ENCODE measurements around the gene FCGR3B.
A peak's percentile ranks its signal among the peaks of the same experiment; 100 is the strongest.
"Not testable (repeated sequence)": the region's sequence is repeated elsewhere in the genome, so short reads cannot be mapped to it uniquely, and the experiment has no call there.

The FCGR3B gene

GRCh38 chr1:161638251-161638993 lies 7.4 kb upstream of the FCGR3B start:
- DNase-seq (ENCODE audit: low spot score) = not testable (repeated sequence)

- DNase-seq (ENCODE audit: low spot score) = not testable (repeated sequence)
Measured at GRCh38 chr1:161636976-161637375, 6.0 kb upstream of the FCGR3B start.

DNA sequence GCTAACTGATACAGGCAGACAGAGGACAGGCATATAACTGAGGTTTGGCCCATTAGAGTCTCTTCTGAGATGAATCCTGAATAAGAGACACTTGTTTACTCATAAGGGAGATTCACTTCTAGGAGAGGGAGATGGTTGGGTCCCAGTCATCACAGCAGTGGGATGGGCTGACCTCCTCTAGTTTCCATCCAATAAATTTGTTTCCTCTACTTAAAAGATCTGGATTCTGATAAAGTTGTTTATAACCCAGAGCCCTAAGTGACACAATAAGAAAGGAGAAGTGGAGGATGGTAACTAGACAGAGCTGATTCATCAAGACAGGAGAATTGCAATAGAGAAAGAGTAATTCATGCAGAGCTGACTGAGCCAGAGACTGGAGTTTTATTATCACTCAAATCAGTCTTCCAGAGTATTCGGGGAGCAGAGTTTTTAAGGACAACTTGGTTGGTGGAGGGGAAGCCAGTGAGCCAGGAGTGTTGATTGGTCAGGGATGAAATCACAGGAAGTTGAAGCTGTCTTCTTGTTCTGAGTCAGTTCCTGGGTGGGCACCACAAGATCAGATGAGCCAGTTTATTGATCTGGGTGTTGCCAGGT lies 5.3 kb upstream of the FCGR3B start:
- peak; percentile 43 for DNase-seq (ENCODE audit: low spot score)

DNA sequence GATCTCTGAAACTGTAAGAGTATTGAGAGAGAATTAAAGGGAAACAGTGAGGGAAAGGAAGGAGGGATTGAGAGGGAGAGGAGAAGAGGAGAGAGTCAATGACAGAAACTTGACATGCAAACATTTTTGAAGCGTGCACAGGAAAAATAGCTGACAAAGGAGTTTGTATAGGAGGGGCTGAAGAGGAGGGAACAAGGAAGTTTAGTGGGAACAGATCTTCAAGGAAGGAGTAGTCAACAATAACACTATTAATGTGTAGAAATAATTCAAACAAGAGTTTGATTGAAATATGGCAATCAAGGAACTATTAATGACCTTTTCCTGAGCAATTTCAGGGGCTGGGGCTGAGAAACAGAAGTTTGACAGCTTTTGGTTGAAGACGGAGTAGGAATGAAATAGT lies 4.0 kb upstream of the FCGR3B start:
- DNase-seq (ENCODE audit: low spot score) = not testable (repeated sequence)

DNA sequence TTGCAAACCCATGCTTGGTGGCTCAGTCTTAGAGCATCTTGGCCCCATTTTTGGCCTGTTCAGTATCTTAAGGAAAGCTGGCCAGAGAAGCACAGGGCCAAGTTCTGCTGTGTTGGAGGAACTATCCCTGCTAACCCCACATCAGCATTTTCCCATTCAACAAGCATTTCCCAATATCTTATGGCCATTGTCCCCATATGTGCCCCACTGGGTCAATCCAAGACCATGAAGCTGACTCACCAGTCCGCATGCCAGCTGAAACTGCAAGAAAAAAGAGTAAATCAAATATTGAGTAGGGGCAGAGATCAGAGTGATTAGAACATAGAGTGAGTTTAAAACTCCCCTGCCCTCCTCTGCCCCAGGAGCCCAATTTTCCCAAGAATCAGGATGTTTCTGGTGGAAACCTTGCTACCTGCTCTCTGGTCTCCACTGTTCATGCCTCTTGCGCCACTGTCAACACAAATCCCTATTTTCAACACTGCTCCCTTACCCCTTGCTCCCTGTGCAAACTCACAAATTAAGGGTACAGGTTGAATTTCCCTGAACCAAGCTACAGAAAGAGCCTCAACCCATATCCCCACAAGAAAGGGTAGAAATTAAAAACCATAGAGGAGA lies 741 bp downstream of the FCGR3B start:
- not testable (repeated sequence) for DNase-seq (ENCODE audit: low spot score)

GRCh38 chr1:161626445-161627146 lies 4.4 kb downstream of the FCGR3B start:
- DNase-seq (ENCODE audit: low spot score) = peak; percentile 30

- not testable (repeated sequence) for DNase-seq (ENCODE audit: low spot score)
Measured at GRCh38 chr1:161624605-161625004, 6.4 kb downstream of the FCGR3B start.

- DNase-seq (ENCODE audit: low spot score) = peak; percentile 11
Measured at GRCh38 chr1:161623401-161624051, 7.5 kb downstream of the FCGR3B start.

GRCh38 chr1:161622054-161622453 lies 8.9 kb downstream of the FCGR3B start:
- not testable (repeated sequence) for DNase-seq (ENCODE audit: low spot score)

GRCh38 chr1:161621181-161622000 lies 9.6 kb downstream of the FCGR3B start:
- peak; percentile 85 for DNase-seq (ENCODE audit: low spot score)

DNA sequence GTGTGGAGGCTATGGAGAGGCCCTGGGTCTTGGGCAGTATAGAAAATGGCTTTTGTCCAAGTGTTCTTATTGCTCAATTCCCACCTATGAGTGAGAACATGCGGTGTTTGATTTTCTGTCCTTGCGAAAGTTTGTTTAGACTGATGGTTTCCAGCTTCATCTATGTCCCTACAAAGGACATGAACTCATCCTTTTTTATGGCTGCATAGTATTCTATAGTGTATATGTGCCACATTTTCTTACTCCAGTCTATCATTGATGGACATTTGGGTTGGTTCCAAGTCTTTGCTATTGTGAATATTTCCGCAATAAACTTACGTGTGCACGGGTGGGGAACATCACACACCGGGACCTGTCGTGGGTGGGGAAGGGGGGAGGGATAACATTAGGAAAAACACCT lies 10.6 kb downstream of the FCGR3B start:
- not testable (repeated sequence) for DNase-seq (ENCODE audit: low spot score)

GRCh38 chr1:161618517-161618916 lies 12.5 kb downstream of the FCGR3B start:
- not testable (repeated sequence) for DNase-seq (ENCODE audit: low spot score)

DNA sequence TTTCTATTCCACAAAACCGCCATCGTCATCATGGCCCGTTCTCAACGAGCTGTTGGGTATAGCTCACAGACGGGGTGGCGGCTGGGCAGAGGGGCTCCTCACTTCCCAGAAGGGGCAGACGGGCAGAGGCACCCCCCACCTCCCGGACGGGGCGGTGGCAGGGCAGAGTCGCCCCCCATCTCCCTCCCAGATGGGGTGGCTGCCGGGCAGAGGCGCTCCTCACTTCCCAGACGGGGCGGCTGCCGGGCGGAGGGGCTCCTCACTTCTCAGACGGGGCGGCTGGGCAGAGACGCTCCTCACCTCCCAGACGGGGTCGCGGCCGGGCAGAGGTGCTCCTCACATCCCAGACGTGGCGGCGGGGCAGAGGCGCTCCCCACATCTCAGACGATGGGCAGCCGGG lies 14.6 kb downstream of the FCGR3B start:
- not testable (repeated sequence) for DNase-seq (ENCODE audit: low spot score)

DNA sequence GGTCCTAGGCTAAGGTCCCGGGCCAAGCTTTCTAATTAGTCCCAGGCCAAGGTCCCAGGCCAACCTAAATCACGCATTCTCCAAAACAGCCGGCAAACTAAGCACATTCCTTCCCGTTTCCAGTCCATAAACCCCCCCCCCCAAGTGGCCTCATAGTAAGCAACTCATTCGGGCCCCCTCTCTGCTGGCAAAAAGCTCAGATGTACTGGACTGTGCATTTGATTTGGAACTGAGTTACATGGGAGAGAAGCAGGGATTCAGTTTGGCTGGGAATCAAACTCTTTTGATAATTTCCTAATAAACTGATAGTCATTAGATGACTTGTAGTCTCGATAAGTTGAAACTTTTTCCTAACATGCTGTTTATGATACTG lies 17.8 kb downstream of the FCGR3B start:
- DNase-seq (ENCODE audit: low spot score) = not testable (repeated sequence)

- DNase-seq (ENCODE audit: low spot score) = peak; percentile 93
Measured at GRCh38 chr1:161612322-161613141, 18.4 kb downstream of the FCGR3B start.

DNA sequence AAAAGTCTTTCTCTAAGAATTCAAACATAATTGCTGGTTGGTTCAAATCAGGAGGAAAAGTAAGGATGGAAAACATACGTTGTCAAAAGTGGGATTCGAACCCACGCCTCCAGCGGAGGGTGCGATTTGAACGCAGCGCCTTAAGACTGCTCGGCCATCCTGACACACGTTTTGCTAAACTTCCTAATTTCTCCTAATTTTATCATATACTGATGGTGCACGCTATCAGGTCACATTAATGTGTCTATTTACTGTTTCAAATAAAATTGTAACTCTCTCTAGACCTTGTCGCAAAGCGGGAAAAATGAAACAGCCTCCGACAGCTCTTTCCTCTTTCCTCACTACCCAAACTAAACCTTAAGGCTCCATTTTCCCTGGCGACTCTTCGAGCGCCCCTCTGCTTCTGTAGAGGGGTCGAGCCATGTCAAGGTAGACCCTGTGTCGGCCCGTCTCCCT lies 19.1 kb downstream of the FCGR3B start:
- not testable (repeated sequence) for DNase-seq (ENCODE audit: low spot score)

GRCh38 chr1:161610198-161610597 lies 20.8 kb downstream of the FCGR3B start:
- not testable (repeated sequence) for DNase-seq (ENCODE audit: low spot score)

GRCh38 chr1:161606541-161607336 lies 24.2 kb downstream of the FCGR3B start:
- not testable (repeated sequence) for DNase-seq (ENCODE audit: low spot score)
